ENCODE data around the gene PDE6H.
A peak's percentile ranks its signal among the peaks of the same experiment; 100 is the strongest.

The PDE6H gene

DNA sequence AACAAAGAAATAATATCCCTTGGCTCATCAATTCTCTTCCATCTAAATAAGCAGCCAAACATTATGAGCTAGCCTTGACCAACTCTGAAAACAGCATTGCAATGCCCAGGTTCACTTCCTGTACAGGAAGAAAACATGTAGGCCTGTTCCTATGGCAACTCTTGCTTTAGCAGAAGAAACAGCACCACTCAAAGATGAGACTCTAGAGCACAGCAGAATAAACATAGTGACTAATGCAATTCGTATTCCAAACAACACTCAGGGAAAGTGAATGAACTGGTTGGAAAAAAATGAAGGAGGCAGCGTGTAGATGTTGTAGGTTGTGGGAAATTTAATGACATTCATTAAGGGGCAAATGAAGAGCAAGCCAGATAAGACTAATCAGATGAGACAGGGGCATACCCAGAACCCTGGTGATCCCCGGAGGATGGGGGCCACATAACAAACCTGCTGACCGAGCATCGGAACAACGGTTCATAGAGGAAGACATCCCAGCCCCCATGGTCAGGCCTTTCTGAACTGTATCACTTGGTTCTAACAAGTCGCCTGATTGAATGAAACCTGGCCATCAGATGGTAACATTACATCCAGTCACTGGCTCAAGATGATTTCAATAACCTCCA lies 20.4 kb upstream of the PDE6H start:
- TF ChIP-seq, protein P1, sequence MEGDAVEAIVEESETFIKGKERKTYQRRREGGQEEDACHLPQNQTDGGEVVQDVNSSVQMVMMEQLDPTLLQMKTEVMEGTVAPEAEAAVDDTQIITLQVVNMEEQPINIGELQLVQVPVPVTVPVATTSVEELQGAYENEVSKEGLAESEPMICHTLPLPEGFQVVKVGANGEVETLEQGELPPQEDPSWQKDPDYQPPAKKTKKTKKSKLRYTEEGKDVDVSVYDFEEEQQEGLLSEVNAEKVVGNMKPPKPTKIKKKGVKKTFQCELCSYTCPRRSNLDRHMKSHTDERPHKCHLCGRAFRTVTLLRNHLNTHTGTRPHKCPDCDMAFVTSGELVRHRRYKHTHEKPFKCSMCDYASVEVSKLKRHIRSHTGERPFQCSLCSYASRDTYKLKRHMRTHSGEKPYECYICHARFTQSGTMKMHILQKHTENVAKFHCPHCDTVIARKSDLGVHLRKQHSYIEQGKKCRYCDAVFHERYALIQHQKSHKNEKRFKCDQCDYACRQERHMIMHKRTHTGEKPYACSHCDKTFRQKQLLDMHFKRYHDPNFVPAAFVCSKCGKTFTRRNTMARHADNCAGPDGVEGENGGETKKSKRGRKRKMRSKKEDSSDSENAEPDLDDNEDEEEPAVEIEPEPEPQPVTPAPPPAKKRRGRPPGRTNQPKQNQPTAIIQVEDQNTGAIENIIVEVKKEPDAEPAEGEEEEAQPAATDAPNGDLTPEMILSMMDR (IDR thresholded peaks at IDR 0.05; ENCODE audit: insufficient read depth, low read length, missing control alignments), result no peak
- CTCF ChIA-PET, result interaction anchor here (0.6 kb wide), 1 partner anchor 17 kb away, joined by 3 read pairs; no protein-coding TSS in a partner anchor
- POLR2A ChIA-PET, result no interaction called here

DNA sequence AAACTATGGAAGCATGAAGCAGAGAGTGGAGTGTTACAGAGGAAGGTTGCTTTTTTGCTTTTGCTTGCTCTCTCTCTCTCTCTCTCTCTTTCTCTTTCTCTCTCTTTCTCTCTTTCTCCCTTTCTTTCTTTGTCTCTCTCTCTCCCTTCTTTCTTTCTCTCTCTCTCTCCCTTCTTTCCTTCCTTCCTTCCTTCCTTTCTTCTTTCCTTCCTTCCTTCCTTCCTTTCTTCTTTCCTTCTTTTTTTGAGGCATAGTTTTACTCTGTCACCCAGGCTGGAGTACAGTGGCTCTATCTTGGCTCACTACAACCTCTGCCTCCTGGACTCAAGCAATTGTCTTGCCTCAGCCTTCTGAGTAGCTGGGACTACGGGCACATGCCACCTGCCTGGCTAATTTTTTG lies 19.1 kb upstream of the PDE6H start:
- ChIA-PET POLR2A (no interaction called here), CTCF (no interaction called here)
- no peak for DNase-seq (ENCODE audit: low read depth, low spot score)
- no peak overlapping the region for H3K4me3 ChIP-seq (ENCODE audit: low read depth, low read length)
- TF ChIP-seq, protein P1 (IDR thresholded peaks at IDR 0.05; ENCODE audit: insufficient read depth, low read length, missing control alignments), result no peak

More for the DNA sequence above, 20.4 kb upstream of the PDE6H start:
- no peak overlapping the region for H3K4me3 ChIP-seq (ENCODE audit: low read depth, low read length)
- peak; percentile 95 for DNase-seq (ENCODE audit: low read depth, low spot score)

DNA sequence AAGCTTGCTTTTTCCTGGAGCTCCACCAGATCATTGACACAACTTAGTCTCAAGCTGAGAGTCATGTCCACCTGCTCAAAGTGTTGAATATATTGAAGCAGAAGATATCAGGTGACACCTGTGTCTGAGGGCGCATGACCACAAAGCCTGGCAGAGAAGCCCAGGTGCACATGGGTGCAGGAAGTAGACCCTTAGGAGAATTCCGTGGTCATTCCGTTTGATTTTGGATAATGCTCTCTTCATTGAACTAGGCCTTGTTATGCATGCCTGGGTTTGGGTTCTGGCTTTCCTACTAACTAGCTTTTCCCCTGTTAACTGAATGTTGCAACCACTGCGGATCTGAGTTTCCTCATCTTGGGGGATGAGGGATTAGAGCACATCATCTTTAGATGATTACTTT lies 18.6 kb upstream of the PDE6H start:
- no peak for DNase-seq (ENCODE audit: low read depth, low spot score)
- TF ChIP-seq, protein P1 (IDR thresholded peaks at IDR 0.05; ENCODE audit: insufficient read depth, low read length, missing control alignments), result no peak
- POLR2A ChIA-PET, result no interaction called here
- CTCF ChIA-PET, result no interaction called here
- no peak overlapping the region for H3K4me3 ChIP-seq (ENCODE audit: low read depth, low read length)

DNA sequence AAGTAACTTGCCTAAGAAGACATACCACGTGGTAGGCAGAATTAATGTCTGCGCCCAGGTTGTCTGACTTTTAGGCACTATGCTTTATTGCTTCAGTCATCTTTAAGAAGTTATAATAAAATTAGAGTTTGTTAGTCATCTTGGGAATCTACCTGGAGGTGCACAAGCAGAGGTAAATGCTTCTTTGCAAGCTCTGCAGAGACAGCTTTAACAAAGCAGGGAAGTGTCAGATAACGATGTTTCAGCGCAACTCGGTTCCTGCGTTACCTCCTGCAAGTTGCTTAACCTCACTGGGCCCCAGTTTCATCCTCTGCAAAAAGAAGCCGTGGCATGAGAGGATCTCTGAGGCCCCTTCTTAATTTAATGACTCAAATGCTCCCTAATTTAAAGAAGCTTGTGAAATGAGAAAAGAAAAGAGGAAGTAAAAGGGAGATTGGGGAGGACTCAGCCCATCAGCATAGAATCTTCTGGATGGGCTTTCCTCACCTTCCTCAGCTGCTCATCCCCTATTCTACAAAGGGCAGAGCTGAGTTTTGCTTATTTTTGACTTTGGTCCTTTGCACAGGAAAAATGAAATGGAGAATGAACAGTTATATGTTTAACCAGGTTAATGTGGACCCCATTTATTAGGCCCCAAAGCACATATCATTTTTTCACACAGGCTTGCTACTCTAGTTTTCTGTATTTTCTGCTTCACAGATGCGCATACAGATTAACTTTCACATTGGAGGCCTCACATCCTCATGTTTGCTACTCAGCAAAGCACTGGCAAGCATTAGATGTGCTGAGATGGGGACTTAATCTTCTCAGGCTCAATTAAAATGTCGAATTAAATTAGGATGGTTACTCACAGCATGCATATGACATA lies 16.6 kb upstream of the PDE6H start:
- H3K4me3 ChIP-seq (ENCODE audit: low read depth, low read length), result no peak overlapping the region
- POLR2A ChIA-PET, result no interaction called here
- CTCF ChIA-PET, result interaction anchor here (0.7 kb wide), 1 partner anchor 38 kb away, joined by 3 read pairs; no protein-coding TSS in a partner anchor
- no peak for DNase-seq (ENCODE audit: low read depth, low spot score)
- TF ChIP-seq, protein P1 (IDR thresholded peaks at IDR 0.05; ENCODE audit: insufficient read depth, low read length, missing control alignments), result no peak

DNA sequence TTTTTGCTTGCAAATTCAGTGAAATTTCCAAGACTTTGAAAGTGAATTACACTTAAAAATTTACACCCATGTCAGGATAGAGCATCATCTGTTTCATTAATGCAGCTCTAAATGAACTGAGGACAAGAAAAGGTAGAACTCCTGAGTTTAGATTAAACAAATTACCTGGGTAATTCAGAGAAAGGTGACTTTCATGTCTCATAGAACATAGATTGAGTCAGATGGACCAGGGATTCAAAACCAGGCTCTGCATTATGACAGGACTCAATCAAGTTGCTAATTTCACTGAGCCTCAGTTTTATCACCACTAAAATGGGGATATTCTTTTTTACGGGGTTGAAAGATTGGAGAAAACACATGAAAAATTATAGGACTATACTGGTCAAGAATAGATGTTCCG lies 15.9 kb upstream of the PDE6H start:
- CTCF ChIA-PET, result interaction anchor here (0.7 to 1.5 kb wide), 3 partner anchors 9 to 120 kb away, joined by 3 read pairs; no protein-coding TSS in a partner anchor
- no peak overlapping the region for H3K4me3 ChIP-seq (ENCODE audit: low read depth, low read length)
- POLR2A ChIA-PET, result no interaction called here
- DNase-seq (ENCODE audit: low read depth, low spot score), result no peak
- TF ChIP-seq, protein P1 (IDR thresholded peaks at IDR 0.05; ENCODE audit: insufficient read depth, low read length, missing control alignments), result no peak

DNA sequence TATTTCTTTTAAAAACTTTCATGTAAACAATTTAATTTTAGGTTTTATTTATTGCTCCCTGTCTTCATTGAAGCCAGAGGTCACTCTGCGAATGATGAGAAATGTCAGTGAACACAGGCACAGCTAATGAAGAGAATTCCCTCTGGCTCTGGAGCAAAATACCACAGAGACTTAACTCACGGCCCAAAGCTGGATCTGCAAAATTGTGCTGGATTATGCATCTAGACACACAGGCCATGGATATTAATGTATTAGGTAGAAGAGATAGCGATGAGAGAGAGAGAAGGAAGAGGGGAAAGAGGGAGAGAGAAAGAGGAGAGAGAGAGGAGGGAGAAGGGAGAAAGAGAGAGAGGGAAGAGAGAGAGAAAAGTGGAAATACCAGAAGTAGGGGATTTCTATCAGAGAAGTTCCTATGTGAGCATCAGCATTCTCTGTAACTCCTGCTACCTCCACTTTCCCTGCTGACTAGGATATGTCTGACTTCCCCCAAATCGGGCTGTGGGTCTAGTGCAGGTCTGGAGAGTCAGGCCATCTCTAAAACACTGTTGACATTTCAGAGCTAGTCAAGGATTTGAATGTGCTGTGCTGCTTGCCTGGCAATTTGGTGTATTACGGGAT lies 15.2 kb upstream of the PDE6H start:
- ChIA-PET CTCF (interaction anchor here (0.9 to 1.5 kb wide), 2 partner anchors 9 to 121 kb away, joined by 3 read pairs; no protein-coding TSS in a partner anchor), POLR2A (no interaction called here)
- H3K4me3 ChIP-seq (ENCODE audit: low read depth, low read length), result no peak overlapping the region

More for the DNA sequence above, 15.2 kb upstream of the PDE6H start:
- DNase-seq (ENCODE audit: low read depth, low spot score), result no peak
- TF ChIP-seq, protein P1 (IDR thresholded peaks at IDR 0.05; ENCODE audit: insufficient read depth, low read length, missing control alignments), result no peak

All from AG04449 (cell line).